ENCODE measurements around the gene THOC6.

- TF ChIP-seq CTCF (IDR thresholded peaks at IDR 0.05) (no peak), TCF7L2 (IDR thresholded peaks at IDR 0.05; ENCODE audit: low read depth, low read length) (no peak), POLR2AphosphoS5 (IDR thresholded peaks at IDR 0.05; ENCODE audit: low read depth, low read length) (peak; percentile 46)
These were observed 14.1 kb upstream of the THOC6 start for GRCh38 chr16:3009568-3010390.
